ENCODE measurements around the gene JAKMIP2.
A peak's percentile ranks its signal among the peaks of the same experiment; 100 is the strongest.
"Not testable (repeated sequence)": the region's sequence is repeated elsewhere in the genome, so short reads cannot be mapped to it uniquely, and the experiment has no call there.

Gene JAKMIP2

DNA sequence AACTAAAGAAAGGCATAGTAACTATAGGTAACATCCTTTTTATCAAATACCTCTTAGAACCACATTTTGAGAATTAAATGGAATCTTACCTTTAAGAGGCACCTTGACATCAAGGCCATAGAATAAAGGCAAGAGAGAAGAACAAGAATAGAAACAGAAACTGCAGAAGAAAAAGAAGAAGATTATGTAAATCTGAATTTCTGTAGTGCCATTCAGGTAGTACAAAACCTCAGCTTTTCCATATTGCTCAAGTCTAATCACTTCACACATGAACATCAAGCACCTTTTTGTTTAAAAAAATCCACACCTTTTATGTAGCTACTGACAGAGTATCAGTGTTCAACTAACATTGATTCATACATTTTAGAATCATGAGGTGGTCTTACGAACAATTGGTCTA lies 180.9 kb downstream of the JAKMIP2 start:
- DNase-seq (ENCODE audit: low spot score): no peak

DNA sequence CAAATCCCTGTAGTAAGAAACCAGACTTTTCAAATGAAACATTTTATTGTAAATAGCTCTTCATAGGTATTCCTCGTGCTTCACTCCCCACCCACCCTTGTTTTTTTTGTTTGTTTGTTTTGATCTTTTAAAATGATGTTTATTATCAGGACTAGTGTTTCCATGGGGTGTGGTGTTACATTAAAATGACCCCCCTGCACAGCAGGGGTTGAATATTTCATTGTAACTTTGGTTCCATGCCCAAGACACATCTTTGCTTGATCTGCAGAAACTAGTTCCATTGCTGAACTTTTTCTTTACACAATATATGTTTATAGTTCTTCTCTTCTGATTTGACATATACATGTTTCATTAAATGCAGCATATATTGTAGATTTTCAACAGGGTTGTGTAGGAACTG lies 191.4 kb downstream of the JAKMIP2 start:
- DNase-seq (ENCODE audit: low spot score): no peak

DNA sequence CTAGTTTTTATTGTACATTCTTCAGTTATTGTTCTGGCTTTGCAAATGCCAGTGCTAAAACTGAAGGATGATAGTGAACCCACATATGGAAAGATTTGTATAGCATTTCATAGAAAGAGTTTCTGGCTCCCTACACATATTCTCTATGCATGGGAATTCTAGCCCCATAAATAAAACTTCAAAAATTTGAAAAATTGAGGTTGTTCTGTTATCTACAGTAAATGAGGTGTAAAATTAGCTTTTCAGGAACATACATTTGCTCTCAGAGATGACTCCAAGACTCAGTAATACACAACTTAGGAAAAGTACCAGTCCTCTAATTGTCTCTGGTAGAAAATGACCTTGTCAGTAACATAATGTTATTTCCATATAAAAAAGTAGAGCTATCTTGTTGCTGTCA lies 192.4 kb downstream of the JAKMIP2 start:
- no peak for DNase-seq (ENCODE audit: low spot score)

DNA sequence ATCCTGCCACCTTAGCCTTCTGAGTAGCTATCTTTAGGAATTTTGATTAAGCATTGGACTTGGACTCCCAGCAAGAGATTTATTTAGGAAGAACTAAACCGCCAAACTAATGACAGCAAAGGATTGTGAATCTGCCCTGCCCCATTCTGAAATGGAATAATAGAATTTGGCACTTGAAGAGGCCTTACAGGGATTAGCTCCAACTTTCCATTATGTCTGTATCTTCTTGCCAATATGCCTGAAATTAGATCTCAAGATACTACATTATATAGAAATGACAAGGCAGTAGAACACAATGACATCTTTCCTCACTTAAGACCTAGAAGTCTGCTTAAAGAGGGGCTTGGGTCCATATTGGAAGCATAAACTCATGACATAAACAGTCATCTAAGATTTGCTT lies 195.7 kb downstream of the JAKMIP2 start:
- no peak for DNase-seq (ENCODE audit: low spot score)

DNA sequence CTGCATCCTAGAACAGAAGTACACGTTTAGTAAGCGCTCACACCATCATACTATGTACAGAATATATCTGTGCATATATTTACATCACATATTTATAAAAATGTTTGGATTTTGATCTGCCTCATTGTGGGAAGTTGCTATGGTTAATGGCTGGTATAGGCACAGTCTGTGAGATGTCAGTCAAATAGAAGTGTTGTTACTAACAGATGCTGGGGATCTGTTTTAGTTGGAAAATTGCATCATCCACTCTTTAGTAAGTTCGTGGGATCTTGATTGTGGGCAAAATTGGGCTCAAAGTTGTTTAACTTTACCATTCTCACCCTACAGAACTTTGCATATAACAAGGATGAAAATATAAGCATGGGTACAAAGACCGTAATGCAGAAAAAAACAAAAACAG lies 196.3 kb downstream of the JAKMIP2 start:
- no peak for DNase-seq (ENCODE audit: low spot score)

DNA sequence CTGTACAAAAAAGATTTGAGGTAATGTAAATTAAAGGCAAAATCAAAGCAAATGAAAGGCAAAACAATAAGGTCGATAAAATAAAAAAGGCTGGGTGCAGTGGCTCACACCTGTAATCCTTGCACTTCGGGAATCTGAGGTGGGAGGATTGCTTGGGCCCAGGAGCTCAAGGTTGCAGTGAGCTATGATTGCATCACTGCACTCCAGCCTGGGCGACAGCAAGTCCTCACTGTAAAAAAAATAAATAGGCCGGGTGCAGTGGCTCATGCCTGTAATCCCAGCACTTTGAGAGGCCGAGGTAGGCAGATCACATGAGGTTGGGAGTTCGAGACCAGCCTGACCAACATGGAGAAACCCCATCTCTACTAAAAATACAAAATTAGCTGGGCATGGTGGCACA lies 200.3 kb downstream of the JAKMIP2 start:
- DNase-seq (ENCODE audit: low spot score): not testable (repeated sequence)

DNA sequence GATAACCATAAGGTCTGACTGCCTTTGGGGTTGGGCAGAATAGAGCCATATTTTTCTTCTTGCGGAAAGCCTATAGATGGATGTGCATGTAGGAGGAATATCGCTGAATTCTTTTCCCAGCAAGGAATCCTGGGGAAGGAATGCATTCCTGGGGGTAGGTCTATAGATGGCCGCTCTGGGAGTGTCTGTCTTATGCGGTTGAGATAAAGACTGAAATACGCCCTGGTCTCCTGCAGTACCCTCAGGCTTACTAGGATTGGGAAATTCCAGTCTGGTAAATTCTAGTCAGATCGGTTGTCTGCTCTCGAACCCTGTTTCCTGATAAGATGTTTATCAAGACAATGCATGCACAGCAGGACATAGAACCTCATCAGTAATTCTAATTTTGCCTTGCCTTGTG lies 202.1 kb downstream of the JAKMIP2 start:
- not testable (repeated sequence) for DNase-seq (ENCODE audit: low spot score)

DNA sequence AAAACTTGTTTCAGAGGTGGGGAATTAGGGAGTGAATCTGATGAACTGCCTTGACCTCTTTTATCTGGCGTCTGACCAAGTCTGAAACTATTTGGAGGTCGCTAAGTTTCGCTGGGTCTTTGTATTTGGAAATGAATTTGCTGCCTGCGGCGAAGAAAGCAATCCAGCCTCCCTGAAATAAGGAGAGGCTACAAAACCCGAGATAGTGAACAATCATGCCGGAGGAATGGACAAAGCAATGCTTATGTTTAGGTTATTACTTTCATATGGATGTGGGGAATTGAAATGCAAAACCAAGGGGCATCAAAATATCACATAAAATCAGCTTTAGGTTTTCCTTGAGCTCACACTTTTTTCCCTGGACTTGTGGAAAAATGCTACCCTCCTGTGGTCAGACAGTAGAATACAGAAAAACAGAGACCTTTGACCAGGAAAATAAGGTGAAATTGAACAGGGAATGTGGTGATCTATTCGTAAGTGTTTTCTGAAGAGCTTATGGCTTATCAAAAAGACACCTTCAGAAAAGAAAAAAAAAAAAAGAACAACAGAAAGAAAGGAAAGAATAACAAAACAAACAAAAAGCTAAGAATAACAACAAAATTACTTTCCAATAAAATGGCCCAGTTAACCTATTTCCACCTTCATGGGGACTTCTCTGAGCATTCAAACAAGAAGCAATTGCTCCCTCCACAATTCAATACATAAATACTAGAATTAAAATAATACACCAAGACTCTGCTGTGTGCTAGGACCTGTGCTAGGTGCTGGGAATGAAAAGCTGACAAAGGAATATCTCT lies 204.1 kb downstream of the JAKMIP2 start:
- DNase-seq (ENCODE audit: low spot score): peak; percentile 47

DNA sequence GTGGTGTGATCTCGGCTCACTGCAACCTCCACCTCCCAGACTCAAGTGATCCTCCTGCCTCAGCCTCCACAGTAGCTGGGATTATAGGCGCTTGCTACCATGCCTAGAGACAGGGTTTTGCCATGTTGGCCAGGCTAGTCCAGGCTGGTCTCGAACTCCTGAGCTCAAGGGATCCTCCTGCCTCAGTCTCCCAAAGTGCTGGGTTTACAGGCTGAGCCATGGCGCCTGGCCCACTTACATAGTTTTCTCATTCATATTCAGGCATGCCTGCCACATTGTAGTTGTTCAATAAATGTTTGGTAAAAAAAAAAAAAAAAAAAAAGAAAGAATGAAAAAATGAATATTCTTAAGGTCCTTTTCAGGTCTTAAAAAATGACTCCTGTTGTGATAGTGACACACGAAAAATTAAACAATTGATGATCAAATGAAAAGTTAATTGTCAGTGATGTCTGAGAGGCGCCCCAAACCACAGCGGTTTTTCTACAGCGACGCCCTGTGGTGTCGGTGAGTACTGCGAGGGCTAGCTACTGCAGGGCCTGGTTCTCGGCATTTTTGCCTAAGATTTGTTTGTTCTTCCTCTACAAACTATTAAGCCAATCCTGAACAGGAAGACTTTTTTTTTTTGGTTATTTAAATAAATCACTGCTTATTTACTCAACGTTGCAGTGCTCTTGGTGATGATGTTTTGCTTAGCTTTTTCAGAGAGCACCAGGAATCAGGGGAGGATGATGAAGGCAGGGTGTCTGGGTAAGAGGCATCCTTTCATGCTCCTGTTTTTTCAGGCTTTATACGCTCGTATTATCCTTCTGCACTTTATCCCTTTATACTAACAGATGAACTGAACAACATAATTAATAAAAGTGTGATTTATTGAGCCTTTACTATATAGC lies 205.6 kb downstream of the JAKMIP2 start:
- peak; percentile 70 for DNase-seq (ENCODE audit: low spot score)

DNA sequence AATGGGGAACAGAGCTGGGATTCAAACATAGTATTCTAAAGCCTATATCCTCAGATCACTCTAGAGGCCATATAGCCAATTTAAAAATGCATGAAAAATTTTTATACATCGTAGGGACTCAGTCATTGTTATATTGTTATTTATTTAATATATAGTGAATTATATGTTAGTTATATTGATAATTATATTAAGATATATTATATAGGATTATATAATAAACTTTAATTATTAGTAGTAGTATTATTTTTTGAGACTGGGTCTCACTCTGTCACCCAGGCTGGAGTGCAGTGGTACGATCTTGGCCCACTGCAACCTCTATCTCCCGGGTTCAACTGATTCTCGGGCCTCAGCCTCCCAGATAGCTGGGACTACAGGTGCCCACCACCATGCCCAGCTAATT lies 206.9 kb downstream of the JAKMIP2 start:
- no peak for DNase-seq (ENCODE audit: low spot score)

DNA sequence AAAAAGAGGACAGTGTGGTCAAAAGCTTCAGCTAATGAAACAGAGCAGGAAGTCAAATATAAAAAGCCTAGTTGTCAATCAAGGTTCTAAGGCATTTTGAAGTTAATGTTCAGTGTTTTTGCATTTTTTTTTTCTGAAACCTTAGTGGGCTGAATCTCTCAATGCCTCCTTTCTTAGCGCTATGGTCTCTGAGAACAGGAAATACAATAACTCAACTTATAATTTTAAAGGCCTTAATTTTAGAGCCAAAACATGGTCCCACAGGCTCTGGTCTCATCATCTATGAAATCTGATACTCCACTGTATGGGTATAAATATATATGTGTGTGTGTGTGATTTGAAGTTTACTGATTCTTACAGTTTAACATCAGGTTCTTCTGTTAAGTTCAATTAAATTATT lies 209.3 kb downstream of the JAKMIP2 start:
- no peak for DNase-seq (ENCODE audit: low spot score)

DNA sequence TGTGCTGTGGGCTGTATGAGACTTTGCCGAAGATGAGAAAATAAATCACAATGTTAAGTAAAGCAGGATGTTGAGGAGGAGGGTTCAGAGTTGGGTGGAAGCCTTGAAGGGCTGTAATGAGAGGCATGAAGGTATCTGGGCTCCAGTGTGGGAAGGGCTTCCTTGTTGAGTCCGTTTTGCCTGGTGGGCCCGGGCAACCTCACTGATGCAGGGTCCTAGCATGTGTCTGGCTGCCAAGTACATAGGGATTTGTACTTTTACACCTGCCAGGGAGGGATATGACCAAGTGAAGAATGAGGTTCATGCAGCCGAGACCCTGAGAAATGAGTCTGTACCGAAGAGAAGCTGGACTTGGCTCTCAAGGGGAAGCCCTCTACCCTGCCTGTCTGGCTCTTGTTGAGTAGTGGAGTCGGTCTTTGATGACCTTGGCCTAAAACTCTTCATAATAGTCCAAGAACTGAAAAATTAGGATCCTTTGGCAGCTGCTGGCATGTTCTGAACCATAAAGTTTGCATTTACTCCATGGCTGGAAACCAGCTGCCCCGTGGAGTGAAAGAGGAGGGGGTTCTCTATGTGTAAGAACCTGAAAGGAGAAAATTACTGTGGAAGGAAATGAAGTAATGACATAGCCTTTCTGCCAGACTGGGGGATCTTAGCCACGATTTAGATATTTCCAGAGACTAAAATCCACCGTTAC lies 213.7 kb downstream of the JAKMIP2 start:
- no peak for DNase-seq (ENCODE audit: low spot score)

DNA sequence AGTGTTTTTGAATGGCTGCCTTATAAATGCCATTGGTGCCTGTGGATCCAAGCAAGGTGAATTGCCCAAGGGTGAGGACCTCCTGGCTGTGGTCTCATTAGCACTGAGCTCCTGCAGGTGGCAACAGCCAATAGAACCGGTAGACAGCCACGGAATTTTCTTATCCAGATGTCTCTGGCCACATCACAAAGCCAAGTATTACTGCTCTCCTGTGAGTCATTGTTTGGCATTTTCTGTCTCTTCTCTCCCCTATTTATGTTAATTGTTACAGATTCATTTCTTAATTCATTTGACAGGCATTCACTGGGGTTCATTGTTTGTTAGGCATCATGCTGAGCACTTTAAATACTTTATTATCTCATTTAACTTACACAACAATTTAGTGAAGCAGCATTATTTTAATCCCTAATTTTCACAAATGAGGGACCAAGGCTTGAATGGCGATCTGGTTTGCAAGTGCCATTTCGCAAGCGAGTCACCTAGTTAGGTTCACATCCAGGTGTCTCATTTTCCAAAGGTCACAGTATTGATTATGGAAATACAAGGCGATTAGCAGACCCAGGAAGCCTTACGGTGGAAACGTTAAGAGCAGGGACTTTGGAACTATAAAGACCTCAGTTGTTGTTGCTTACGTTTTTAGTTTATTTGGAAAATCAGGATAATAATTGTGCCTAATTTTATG lies 214.5 kb downstream of the JAKMIP2 start:
- DNase-seq (ENCODE audit: low spot score): no peak

DNA sequence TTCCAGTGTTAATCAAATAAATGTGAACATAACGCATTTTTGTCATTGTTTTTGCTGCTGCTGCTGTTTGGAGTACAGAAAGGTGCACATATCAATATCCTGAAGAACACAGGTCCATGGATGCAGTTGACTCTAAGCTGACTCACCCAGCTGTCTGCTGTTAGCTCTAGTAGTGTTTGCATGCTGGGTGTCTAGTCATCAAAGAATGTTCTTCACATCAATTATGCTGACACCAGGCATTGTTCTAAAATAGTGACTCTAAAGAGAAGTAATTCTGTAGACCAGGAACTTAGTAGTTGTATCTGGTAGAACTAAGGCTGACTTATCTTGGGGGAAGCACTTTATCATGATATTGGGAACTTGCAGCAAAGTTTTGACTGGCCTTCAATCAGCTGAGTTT lies 217.0 kb downstream of the JAKMIP2 start:
- no peak for DNase-seq (ENCODE audit: low spot score)

DNA sequence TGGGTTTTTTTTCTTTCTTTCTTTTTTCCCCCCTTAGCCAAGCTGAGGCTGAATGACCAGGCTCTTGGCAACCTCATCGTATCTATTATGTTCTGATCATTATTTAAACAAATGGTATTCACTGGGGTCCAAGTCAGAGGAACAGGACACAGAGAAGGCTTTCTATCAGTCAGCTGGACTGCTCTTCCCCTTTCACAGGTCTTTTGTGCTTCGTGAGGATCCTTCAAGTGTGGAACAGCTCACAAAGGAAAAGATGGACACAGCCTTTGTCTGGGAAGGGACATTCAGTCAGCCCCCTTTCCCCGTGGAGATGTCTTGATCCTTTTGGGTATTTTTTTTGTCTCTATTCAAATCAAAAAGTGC lies 218.4 kb downstream of the JAKMIP2 start:
- no peak for DNase-seq (ENCODE audit: low spot score)

DNA sequence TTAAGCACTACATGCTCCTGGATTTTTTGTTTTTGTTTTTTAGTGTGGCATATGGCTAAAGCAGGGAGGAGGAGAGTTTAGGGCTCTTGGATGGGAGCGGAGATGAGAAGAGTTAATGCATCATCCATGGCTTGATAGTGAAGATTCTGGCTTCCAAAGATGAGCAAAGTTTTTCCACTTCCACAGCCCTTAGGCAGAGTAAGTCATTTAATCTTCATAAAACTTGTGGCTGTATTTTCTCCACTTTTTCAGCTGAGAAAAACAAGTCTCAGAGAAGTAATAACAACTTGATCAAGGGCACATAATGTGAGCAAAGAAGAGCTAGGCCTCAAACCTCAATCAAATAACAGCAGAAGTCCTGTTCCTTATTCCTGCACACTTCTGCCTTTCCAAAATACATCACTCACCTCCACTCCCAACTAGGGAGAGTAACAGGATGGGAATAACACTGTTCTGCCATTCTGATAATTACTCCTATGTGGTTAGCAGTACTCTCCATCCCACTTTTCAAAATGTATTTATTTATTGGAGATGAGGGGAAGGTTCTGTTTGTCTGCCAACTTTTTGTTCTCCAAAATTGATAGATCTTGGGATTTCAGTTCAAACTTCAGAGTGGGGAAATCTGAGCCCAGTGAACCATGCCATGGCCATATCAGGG lies 218.9 kb downstream of the JAKMIP2 start:
- no peak for DNase-seq (ENCODE audit: low spot score)

DNA sequence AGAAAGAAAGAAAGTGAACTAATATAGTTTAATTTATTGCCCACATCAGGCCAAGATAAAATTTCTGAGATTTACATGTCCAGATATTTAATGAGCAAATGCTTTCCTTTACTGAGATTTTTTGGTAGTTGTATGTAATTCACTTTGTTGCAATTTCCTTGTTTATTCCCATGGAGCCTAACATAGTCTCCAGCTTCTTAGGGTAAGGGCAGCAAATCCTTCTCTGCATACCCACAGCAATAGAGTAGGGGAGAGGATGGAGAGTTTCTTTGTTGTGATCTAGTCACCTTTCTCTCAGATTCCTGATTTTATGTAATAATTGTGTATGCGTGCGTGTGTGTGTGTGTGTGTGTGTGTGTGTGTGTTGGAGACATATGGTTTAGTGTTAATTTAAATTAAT lies 221.1 kb downstream of the JAKMIP2 start:
- no peak for DNase-seq (ENCODE audit: low spot score)

DNA sequence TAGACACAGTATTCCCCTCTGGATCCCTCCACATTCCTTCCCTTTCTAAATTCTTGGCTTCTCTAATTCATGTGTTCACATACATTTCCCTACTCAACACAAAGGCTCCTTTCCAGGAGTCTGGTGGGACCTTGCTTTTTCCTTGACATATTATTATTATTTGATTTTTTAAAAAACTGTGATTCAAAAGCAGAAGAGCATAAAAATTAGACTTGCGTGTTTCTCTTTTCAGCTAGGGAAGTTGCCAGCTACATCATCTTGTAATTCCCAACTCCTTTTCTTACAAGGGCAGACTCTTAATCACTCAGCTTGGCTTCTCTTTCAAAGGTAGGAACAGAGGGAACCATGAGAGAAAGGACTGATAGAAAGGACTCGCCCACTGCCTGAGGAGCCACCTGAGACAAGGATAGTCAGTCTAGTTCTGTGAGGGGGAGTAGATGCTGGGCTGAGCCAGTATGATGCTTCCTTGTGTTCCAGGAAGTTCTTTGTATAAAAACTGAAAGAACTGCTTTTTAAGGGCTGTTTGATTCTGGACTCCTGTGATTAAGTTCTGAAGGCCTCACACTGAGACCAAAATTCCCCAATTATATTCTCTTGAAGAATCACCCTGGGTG lies 221.7 kb downstream of the JAKMIP2 start:
- DNase-seq (ENCODE audit: low spot score): no peak

DNA sequence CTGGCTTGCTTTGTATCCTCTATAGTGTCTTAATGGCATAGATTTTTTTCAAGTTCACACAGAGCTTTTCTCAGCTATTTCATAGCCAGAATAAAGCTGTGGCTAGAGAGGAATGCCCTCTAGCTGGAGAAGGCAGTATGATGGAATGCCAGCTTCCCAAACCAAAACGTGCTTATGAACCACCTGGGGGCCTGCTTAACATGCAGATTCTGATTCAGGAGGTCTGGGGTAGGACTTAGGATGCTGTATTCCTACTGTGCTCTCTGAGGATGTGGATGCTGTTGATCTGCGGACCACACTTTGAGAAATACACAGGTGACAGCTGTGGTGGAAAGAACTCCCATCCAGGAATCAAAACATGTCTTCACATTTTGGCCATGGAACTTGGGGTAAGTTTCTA lies 222.8 kb downstream of the JAKMIP2 start:
- no peak for DNase-seq (ENCODE audit: low spot score)

DNA sequence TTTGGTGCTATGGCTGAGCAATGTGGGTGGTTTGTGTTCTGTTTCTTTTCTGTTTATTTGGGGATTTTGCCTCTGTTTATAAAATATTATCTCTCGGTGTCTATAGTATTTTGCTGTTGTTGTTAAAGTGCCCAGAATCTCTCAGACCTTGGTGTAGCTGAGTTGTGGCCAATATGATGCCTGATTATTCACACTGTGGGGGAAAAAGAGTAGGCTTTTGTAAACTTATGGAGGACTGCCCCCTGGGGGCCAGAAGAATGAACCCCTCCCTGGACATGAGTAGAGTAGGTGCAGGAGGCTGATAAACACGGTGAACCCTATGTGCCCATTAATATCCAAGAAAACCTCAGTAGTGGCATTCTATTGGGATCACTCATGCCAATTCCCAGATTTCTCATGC lies 223.7 kb downstream of the JAKMIP2 start:
- peak; percentile 72 for DNase-seq (ENCODE audit: low spot score)

Data from D341Med (cell line).